Muscle layer of colon (tissue), 2 donors: ENCODE results near the gene EVC2.

Source experiments
- H3K27ac ChIP-seq: one replicate; pipeline ENCODE4 v1.7.0; 2013; ENCODE audit warnings: low read depth, mild to moderate bottlenecking, low read length, moderate library complexity
- H3K27me3 ChIP-seq, 2 donors: one replicate each; pipeline ENCODE4 v1.7.0; 2013; ENCODE audit warnings: low read length in 2 of 2, mild to moderate bottlenecking in 2 of 2; ENCODE audit not compliant: insufficient read depth in 2 of 2, control insufficient read depth in 1 of 2
- H3K36me3 ChIP-seq: one replicate; pipeline ENCODE4 v1.7.0; 2013; ENCODE audit warnings: mild to moderate bottlenecking, low read length; ENCODE audit not compliant: insufficient read depth
- H3K4me1 ChIP-seq: one replicate; pipeline ENCODE4 v1.7.0; 2013; ENCODE audit warnings: mild to moderate bottlenecking, low read length; ENCODE audit not compliant: insufficient read depth
- H3K4me3 ChIP-seq, 2 donors: one replicate each; pipeline ENCODE4 v1.7.0; 2013; ENCODE audit warnings: low read length in 2 of 2, low read depth in 1 of 2, mild to moderate bottlenecking in 1 of 2, moderate library complexity in 1 of 2
- H3K9ac ChIP-seq: one replicate; pipeline ENCODE4 v1.7.0; 2013; ENCODE audit warnings: low read length
- H3K9me3 ChIP-seq: one replicate; pipeline ENCODE4 v1.7.0; 2013; ENCODE audit warnings: mild to moderate bottlenecking, low read length
- donor health status: abdominal sarcoma.
- donor health status: Adenocarcinoma of cecum.

EVC2 gene

DNA sequence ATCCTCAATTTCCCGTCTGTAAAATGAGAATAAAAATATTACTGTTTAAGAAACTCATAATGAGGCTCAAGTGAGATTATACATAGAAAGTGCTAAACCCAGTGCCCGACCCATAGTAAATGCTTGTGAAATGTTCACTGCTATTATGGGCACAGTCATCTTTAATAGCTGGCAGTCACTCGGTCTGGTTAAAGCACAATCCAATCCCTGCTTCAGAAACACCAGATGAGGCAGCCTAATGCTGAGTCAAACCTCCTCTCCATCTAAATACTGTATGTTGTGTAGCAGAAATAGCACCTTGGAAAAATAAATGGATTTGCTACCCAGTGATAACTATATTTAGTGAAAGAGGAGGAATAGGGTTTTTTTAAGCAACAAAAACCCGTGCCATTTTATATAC is 14.5 kb downstream of the EVC2 start:
- Histone ChIP-seq H3K9me3 (no peaks in the 10 kb centered on the region), H3K9ac (no peak overlapping the region), H3K36me3 (peaks cover 45% of the 10 kb centered on the region), H3K27me3 (no peaks in the 10 kb centered on the region), H3K27ac (no peak overlapping the region), H3K4me1 (no peaks in the 10 kb centered on the region), H3K4me3 (no peak overlapping the region)

DNA sequence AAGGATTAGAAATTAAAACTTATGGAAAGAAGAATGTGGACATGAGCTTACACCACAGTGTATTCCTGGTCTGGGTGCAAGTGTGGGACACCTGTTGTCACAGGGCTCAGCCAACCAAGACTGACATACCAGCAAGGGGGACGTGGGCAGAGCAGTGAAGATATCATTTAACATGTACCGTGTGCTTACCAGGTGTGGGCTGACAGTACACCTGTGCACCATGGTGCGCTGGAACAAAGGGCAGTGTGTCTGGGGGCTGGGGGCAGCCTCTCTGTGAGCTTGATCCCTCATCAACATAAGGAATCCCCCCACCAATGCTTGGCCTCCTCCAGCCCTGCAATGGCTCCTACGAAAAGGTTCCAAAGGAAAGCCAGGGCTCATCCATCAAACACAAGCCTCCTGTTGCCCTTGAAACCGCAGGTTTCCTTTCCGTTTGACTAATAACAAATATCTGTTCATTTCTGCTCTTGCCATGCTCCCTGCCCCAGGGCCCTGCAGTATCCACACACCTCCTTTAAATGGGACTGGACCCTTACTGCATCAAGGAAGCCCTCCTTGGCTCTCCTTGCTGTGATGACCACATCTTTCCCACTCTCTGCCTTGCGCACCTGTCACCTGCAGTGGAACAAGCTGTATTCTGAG is 16.7 kb downstream of the EVC2 start:
- no peaks in the 10 kb centered on the region for H3K27me3 ChIP-seq
- no peaks in the 10 kb centered on the region for H3K9me3 ChIP-seq
- no peak overlapping the region for H3K9ac ChIP-seq
- H3K27ac ChIP-seq: no peak overlapping the region
- peaks cover 51% of the 10 kb centered on the region for H3K36me3 ChIP-seq
- no peaks in the 10 kb centered on the region for H3K4me1 ChIP-seq
- no peak overlapping the region for H3K4me3 ChIP-seq

DNA sequence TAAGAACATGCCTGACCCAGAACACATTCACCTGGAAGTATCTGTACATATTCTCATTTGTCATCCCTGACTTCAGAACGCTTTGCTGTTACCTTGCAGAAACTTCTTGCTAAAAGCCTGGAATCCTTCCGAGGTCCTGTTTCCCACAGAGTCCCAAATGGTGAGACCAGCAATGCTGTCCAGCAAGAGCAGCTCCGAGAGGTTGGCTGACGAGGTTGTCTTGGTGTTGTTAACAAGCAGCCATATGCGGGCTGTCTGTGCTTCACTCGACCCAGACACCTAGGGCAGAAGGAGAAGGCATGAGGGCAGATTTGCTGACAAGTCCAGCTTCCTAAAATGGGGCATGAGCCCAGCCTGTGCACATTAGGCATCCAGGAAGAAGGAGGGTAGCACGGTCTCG is 19.3 kb downstream of the EVC2 start:
- H3K4me3 ChIP-seq: no peak overlapping the region
- no peaks in the 10 kb centered on the region for H3K4me1 ChIP-seq
- no peaks in the 10 kb centered on the region for H3K27me3 ChIP-seq
- H3K36me3 ChIP-seq: peaks cover 63% of the 10 kb centered on the region
- H3K9ac ChIP-seq: no peak overlapping the region
- H3K27ac ChIP-seq: no peak overlapping the region
- H3K9me3 ChIP-seq: no peaks in the 10 kb centered on the region

DNA sequence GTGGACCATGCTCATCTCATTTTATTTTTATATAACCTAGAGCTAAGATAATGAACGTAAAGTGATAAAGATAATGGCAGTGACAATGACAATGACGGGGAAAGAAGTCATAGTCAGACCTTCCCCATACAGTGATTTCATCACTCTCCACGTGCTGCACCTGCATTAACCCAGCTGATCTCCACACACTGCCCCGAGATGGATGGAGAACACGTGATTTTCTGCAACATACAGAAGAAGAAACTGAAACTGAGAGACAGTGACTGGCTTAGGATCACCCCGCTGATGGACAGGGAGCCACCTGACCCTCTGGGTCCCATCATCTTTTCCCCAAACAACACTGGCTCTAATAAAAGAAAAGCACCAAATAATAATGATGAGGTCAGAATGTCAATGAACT is 22.0 kb downstream of the EVC2 start:
- no peak overlapping the region for H3K9ac ChIP-seq
- no peaks in the 10 kb centered on the region for H3K27me3 ChIP-seq
- no peak overlapping the region for H3K4me3 ChIP-seq
- H3K36me3 ChIP-seq: peaks cover 47% of the 10 kb centered on the region
- H3K4me1 ChIP-seq: no peaks in the 10 kb centered on the region
- no peak overlapping the region for H3K27ac ChIP-seq
- no peaks in the 10 kb centered on the region for H3K9me3 ChIP-seq

DNA sequence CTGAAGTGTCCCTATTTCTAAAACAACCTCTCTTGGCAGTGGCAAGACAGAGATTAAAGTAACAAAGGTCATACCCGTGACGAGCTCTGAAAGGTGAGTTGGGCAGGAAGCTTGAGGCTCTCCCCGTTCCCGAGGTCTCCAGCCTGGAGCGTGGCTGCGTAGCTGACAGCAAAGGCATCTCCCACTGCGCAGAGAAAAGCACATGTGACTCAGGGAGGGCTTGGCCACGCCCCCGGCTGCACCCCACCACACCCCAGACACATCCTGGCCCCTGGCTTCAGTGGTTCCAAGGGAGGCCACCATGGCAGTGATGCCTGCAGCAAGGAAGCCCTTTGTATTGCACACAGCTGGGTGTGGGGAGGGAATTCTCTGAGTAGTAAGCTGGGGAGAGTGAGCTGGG is 23.1 kb downstream of the EVC2 start:
- Histone ChIP-seq H3K4me3 (no peak overlapping the region), H3K9me3 (no peaks in the 10 kb centered on the region), H3K4me1 (no peaks in the 10 kb centered on the region), H3K36me3 (peaks cover 55% of the 10 kb centered on the region), H3K9ac (no peak overlapping the region), H3K27me3 (no peaks in the 10 kb centered on the region), H3K27ac (no peak overlapping the region)

DNA sequence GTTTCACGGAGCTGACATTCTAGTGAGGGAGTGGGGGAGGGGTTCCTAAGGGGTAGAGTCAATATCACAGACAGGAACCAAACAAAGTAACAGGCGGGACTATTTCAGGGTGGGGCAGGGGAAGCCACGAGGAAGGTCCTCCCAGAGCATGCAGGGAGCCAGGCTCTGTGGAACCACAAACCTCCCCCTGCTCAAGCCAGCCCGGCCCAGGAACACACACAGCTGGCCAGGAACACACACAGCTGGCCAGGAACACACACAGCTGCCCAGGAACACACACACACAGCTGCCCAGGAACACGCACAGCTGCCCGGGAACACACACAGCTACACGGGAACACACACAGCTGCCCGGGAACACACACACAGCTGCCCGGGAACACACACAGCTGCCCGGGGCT is 24.8 kb downstream of the EVC2 start:
- H3K4me3 ChIP-seq: no peak overlapping the region
- H3K9ac ChIP-seq: no peak overlapping the region
- no peaks in the 10 kb centered on the region for H3K4me1 ChIP-seq
- H3K9me3 ChIP-seq: no peaks in the 10 kb centered on the region
- H3K36me3 ChIP-seq: peaks cover 53% of the 10 kb centered on the region
- H3K27me3 ChIP-seq: no peaks in the 10 kb centered on the region
- H3K27ac ChIP-seq: no peak overlapping the region

DNA sequence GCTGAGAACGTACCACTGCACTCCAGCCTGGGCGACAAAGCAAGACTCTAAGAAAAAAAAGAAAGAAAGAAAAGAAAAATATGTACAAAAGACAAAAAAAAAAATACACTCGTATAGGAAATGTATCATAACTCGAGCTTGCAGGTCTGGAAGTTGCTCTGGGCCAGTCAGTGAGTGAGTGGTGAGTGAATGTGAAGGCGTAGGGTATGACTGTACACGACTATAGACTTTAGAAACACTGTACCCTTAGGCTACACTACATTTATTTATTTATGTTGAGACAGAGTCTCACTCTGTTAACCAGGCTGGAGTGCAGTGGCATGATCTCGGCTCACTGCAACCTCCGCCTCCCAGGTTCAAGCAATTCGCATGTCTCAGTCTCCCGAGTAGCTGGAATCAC is 29.4 kb downstream of the EVC2 start:
- no peak overlapping the region for H3K27ac ChIP-seq
- H3K4me1 ChIP-seq: no peaks in the 10 kb centered on the region
- H3K27me3 ChIP-seq: no peaks in the 10 kb centered on the region
- H3K4me3 ChIP-seq: no peak overlapping the region
- no peak overlapping the region for H3K9ac ChIP-seq
- H3K9me3 ChIP-seq: no peaks in the 10 kb centered on the region
- peaks cover 36% of the 10 kb centered on the region for H3K36me3 ChIP-seq

DNA sequence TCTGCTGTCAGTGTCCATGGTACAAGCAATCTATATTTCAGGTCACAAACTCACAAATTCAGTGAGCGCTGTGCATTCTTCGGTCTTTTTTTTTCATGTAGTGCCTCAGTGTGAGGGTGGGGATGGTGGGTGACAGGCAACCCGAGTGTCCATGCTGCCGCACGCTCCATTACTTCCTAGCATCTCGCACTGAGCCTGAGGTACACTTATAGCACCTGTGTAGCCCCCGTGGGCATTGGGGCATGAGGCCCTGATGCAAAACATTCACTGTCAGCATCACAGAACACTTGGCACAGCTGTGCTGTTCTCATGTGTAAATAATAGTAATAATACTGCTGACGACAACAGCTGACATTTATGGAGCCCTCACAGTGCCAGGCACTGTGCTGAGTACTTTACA is 31.6 kb downstream of the EVC2 start:
- Histone ChIP-seq H3K27me3 (no peaks in the 10 kb centered on the region), H3K4me3 (no peak overlapping the region), H3K9ac (no peak overlapping the region), H3K36me3 (peaks cover 35% of the 10 kb centered on the region), H3K9me3 (no peaks in the 10 kb centered on the region), H3K4me1 (no peaks in the 10 kb centered on the region), H3K27ac (no peak overlapping the region)

DNA sequence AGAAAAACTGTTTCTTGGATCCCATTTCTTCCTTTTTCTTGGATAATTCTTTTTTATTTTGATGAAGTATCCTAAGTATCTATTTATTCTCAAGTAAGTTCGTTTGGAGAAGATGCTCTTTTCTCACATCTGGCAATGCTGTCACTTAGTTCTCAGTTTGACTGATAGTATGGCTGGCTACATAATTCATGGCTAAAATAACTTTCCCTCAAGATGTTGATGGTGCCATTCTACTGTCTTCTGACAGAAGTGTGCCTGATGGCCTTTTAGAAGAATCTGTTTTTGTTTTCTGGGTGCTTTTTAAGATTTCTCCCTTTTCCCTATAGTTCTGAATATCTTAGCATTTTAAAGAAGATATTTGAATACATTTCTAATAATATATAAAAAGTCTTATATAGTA is 41.6 kb downstream of the EVC2 start:
- no peak overlapping the region for H3K27ac ChIP-seq
- no peak overlapping the region for H3K4me3 ChIP-seq
- no peaks in the 10 kb centered on the region for H3K9me3 ChIP-seq
- no peaks in the 10 kb centered on the region for H3K27me3 ChIP-seq
- no peaks in the 10 kb centered on the region for H3K4me1 ChIP-seq
- H3K9ac ChIP-seq: no peak overlapping the region
- peaks cover 10% of the 10 kb centered on the region for H3K36me3 ChIP-seq

DNA sequence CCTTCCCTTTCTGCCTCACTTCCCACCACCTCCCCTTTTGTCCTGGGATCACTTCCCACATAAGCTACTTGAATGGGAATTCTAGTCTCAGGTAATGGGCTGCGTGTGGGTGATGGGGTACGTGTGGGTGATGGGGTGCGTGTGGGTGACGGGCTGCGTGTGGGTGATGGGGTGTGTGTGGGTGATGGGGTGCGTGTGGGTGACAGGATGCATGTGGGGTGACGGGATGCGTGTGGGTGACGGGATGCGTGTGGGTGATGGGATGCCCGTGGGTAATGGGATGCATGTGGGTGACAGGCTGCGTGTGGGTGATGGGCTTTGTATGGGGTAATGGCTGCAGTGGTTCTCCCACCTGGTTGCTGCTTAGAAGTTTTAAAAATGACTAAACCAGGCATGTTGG is 43.6 kb downstream of the EVC2 start:
- peaks cover 23% of the 10 kb centered on the region for H3K36me3 ChIP-seq
- H3K9me3 ChIP-seq: no peaks in the 10 kb centered on the region
- no peaks in the 10 kb centered on the region for H3K27me3 ChIP-seq
- no peak overlapping the region for H3K27ac ChIP-seq
- H3K4me3 ChIP-seq: no peak overlapping the region
- H3K4me1 ChIP-seq: no peaks in the 10 kb centered on the region
- no peak overlapping the region for H3K9ac ChIP-seq

DNA sequence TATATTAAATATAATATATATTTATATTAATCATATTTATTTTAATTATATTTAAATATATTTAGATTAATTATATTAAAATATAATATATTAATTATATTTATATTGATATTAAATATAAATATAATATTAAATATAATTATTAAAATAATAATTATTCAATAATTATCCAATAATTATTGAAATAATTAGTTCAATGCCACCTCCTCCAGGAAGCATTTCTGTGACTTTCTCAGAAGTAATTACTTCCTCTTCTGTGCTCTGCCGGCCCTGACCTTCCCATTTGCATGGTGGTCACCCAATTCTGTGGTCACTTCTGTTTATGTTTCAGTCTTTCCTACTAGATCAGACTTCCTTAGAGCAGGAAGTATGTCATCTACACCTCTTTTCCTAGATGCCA is 45.8 kb downstream of the EVC2 start:
- no peak overlapping the region for H3K4me3 ChIP-seq
- H3K9me3 ChIP-seq: no peaks in the 10 kb centered on the region
- peaks cover 23% of the 10 kb centered on the region for H3K36me3 ChIP-seq
- no peaks in the 10 kb centered on the region for H3K4me1 ChIP-seq
- H3K27me3 ChIP-seq: no peaks in the 10 kb centered on the region
- H3K27ac ChIP-seq: no peak overlapping the region
- no peak overlapping the region for H3K9ac ChIP-seq

DNA sequence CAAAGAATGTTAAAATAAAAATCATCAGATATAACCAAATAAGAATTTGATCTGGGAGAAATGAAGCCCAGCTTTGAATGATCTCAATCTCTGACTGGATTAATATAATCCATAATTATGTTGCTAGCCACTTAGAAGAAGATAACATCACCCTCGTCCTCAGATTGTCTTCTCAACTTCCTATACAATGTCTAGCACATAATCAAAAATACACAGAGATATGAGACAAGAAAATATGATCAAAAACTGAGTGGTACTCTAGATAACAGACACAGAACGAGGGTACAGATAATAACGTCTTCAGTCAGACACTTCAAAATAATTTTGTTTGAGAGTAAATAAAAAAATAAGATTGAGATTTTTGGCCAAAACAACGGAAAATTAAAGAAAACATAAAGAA is 47.1 kb downstream of the EVC2 start:
- no peaks in the 10 kb centered on the region for H3K4me1 ChIP-seq
- no peak overlapping the region for H3K4me3 ChIP-seq
- H3K36me3 ChIP-seq: peaks cover 23% of the 10 kb centered on the region
- H3K27me3 ChIP-seq: no peaks in the 10 kb centered on the region
- no peaks in the 10 kb centered on the region for H3K9me3 ChIP-seq
- no peak overlapping the region for H3K9ac ChIP-seq
- H3K27ac ChIP-seq: no peak overlapping the region
